ENCODE data around the gene CEP128.
A peak's percentile ranks its signal among the peaks of the same experiment; 100 is the strongest.

The CEP128 gene

DNA sequence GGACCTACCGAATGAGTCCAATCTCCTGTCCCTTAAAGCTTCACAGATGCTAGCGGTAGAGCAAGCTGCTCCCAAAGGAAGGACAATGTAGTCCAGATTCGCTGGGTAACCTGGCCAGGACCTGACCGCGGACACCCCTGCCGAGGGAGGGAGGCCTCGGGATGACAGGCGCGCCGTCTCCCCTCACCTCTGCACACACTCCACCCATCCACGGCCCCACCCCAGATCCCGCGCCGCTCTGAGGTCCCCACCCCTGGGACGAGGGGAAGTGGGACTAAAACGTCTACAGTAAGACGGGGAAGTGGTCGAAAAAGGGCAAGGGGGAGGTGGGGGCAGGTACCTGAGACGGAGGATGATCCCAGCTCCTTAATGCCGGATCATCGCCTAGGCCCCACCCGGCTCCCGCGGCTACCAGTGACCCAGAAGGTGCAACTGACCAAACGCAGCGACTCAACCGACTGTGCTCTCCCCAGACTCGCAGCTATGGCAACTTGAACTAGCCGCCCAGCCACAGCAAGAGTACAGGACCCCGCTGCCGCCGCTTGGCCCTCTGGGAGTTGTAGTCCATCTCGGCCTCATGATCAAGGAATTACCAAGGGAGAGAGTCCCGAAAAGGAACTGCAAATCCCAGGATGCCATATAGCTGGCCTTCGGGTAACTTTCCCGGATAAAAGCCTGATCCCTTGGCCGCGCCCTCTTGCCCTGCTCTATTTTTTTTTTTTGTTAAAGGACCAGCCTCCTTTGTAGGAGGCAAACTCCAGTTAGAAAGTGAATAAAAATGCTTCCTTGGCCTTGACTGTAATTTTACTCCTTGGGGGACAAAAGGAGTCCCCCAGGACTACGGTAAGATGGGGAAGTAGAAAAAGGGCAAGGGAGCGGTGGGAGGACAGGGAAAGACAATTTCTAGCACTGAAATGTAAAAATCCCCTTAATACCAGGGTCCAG is at the start of gene CEP128:
Gene CEP128 (minus strand): TSS at position 498 of the 945 bp plus-strand sequence.
- peak; percentile 97 for DNase-seq (ENCODE audit: low spot score)

GRCh38 chr14:80988735-80989429 is 47.3 kb upstream of the CEP128 start:
- no peak for DNase-seq (ENCODE audit: low spot score)

DNA sequence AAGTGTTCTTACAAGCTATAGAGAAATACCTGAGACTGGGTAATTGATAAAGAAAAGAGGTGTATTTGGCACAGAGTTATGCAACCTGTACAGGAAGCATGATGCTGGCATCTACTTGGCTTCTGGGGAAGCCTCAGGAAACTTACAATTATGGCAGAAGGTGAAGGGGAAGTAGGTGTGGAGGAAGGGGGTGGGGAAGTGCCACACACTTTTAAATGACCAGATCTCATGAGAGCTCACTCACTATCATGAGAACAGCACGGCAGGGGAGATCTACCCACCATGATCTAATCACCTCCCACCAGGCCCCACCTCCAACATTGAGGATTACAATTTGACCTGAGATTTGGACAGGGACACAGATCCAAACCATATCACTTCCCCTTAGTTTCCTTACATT is 46.7 kb upstream of the CEP128 start:
- no peak for DNase-seq (ENCODE audit: low spot score)

DNA sequence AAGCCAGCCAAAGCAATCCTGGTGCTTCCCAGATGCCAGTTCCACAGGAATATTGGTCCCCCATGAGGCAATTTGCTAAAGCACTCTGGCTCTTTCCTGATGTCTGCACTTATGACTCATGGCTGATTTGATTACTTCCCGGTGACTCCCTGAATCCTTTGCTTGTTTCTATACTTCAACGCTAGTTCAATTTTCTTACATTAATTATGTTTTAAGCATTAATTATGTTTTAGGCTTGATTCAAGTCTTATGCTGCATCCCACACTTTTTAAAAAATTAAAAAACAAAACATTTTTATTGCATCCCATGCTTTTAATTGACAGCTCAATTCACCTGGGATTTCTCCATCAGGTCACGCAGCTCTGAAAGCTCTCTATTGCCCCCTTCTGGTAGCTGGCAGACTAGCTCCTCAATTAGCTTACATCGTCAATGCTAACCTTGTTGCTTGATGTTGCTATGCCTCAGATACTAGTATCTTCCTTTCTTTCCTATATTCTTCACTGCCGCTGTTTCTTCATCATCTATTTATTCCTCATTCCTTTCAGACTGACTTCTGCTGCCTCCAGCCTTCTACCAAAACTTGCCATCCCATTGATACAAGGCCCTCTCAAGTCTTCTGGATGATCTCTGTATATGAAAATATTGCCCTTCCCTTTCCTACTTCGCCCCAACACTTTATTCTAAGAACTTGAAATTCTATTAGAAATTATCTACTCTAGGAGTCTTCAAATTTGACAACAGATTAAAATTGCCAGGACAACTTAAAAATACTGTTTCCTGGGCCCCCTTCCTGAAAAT is 45.9 kb upstream of the CEP128 start:
- peak; percentile 75 for DNase-seq (ENCODE audit: low spot score)

DNA sequence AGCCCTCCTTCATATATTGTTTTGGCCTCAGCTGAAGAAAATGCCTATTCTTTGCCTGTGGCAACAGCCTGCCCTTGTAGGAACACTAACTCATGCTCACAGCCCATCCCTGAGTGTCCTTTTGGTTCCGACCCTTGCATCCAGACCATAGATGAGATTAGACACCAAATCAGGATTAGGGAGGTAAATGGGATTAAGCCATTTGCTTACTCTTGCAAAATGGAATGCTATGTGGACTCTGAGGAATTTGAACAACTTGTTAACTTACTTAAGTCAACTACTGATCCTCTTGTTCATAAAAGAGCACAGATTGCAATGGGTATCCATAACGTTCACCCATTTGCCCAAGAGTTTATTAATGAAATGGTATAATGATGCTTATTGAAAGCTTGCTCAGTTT is 41.2 kb upstream of the CEP128 start:
- DNase-seq (ENCODE audit: low spot score) = peak; percentile 9

GRCh38 chr14:80981673-80982072 is 40.1 kb upstream of the CEP128 start:
- no peak for DNase-seq (ENCODE audit: low spot score)

- no peak for DNase-seq (ENCODE audit: low spot score)
Measured at GRCh38 chr14:80981156-80981555, 39.6 kb upstream of the CEP128 start.

GRCh38 chr14:80979951-80980350 is 38.4 kb upstream of the CEP128 start:
- DNase-seq (ENCODE audit: low spot score) = no peak

- DNase-seq (ENCODE audit: low spot score) = no peak
Measured at GRCh38 chr14:80978403-80978802, 36.9 kb upstream of the CEP128 start.

DNA sequence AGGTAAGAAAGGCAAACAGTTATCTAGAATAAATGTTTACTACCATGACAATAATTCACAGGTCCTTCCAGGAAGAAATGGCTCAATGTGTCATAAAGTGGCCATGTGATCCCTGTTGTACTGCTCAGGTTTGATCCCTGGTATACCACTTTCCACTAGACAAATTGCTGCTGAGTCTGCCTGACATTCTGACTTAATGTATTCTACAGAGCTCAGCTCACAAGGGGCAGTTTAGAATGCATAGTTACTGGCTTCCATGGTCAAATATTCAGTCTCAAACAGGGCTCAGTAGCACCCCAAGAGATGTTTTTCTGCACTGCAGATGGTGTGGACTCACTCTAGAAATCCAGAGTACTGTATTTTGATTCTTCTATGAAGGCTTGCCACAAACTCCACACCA is 35.7 kb upstream of the CEP128 start:
- no peak for DNase-seq (ENCODE audit: low spot score)

- DNase-seq (ENCODE audit: low spot score) = no peak
Measured at GRCh38 chr14:80974679-80975078, 33.1 kb upstream of the CEP128 start.

- peak; percentile 9 for DNase-seq (ENCODE audit: low spot score)
Measured at GRCh38 chr14:80973931-80974641, 32.5 kb upstream of the CEP128 start.

GRCh38 chr14:80965037-80965436 is 23.5 kb upstream of the CEP128 start:
- DNase-seq (ENCODE audit: low spot score) = no peak

- DNase-seq (ENCODE audit: low spot score) = no peak
Measured at GRCh38 chr14:80959496-80959895, 18.0 kb upstream of the CEP128 start.

DNA sequence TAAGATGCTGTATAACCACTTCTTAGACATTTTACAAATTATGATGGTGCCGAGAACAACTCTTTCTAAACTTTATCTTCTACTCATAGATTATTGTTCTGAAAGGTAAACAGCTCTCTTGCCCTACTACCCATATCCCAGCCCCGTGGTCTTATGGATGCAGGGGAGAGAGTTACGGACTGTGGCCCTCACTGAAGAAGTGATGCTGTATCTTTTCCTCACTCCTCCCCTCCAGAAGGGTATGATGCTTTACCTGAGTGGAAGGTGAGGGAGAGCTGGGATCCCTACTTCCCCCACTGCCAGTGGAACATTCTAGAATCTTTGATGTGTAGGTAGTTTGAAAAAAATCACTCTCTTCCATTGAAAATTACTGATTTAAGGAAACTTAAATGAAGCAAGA is 17.4 kb upstream of the CEP128 start:
- DNase-seq (ENCODE audit: low spot score) = no peak

DNA sequence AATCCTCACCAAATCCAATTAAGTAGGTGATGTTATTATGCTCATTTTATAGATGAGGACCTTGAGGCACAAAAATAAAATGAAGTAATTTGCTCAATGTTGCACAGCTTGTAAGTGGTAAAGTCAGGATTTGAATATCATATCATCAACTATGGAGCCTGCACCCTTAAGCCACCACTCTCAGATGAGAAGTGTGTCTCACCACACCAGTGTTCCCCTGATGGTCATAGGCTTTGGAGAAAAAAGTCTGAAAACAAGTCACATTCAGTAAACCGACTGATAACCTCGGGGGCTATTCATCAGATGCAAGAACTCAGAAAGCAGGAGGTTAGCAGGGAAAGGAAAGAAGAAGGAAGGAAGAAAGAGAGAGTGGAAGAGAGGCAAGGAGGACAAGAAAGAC is 16.7 kb upstream of the CEP128 start:
- no peak for DNase-seq (ENCODE audit: low spot score)

GRCh38 chr14:80957613-80958012 is 16.1 kb upstream of the CEP128 start:
- DNase-seq (ENCODE audit: low spot score) = no peak

GRCh38 chr14:80956922-80957321 is 15.4 kb upstream of the CEP128 start:
- no peak for DNase-seq (ENCODE audit: low spot score)

- no peak for DNase-seq (ENCODE audit: low spot score)
Measured at GRCh38 chr14:80956102-80956501, 14.6 kb upstream of the CEP128 start.

DNA sequence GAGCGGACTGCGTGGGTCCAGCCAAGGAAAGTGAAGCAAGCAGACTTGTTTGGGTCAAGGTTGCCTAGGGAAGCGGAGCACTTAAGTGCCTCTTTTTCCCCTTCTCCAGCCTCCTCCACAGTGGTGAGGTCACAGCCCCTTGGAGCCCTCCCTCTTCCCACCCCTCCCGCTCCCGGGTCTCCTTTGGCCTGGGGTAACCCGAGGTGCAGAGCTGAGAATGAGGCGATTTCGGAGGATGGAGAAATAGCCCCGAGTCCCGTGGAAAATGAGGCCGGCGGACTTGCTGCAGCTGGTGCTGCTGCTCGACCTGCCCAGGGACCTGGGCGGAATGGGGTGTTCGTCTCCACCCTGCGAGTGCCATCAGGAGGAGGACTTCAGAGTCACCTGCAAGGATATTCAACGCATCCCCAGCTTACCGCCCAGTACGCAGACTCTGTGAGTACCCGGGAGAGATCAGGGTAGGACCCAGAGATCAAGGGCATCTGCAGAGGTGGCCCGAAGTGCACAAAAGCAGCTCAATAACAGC is 13.9 kb upstream of the CEP128 start, which contains the start of gene TSHR:
Gene TSHR (plus strand): TSS at position 206 of the 526 bp plus-strand sequence. CDS start 60 bp downstream, at position 266.
- peak; percentile 9 for DNase-seq (ENCODE audit: low spot score)

DNA sequence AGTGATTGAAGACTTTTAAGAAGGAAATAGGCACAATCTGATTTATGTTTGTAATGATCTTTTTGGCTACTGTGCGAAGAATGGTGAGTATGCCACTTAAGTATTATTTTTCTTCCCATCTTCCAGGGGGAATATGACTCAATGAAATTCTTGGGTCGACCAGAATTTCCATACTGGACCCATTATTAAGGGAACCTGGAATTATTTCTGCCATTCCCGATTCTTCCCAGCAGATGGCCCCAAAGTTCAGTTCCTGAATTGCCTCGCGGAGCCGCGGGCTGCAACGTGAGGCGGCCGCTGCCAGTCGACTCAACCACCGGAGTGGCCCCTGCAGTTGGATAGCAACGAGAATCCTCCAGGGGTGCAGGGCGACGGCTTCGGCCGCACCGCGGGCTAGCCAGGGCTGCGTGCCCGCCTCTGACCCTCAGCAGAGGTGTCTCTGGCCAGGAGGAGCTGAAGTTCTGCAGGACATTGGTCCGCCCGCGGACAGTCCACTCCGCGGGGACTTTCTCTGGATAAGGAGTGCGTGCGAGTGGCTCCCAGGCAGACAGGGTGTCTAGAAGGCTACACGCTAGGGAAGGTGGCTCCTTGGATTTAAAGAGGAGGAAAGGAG is 13.3 kb upstream of the CEP128 start:
- DNase-seq (ENCODE audit: low spot score) = peak; percentile 86

Measured in AG08395 (cell line).